Inflammatory macrophage (primary cell): ENCODE measurements around the gene MAP3K10.
A peak's percentile ranks its signal among the peaks of the same experiment; 100 is the strongest.

ENCODE experiments used
- DNase-seq, 2 donors: peaks; one replicate each; pipeline ENCODE4 v3.0.0-alpha.2; 2020 to 2022

Gene MAP3K10

DNA sequence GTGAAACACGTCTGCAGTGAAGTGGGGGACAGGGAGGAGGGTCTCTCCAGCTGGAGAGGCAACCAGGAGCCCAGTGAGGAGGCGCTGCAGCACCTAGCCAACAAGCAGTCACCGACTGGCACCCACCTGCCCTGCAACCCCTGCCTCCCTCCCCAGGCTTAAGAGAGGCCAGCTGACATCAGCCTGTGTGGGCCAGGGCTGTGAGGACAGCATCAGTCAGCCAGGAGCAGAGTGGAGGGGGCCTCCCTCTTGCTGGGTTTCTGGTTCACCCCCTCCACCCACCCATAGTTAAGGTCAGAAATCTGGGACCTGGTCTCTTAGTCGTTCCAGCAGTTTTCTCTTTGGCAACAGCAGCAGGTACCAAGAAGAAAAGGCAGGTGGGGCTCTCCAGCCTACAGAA is 60.8 kb downstream of the MAP3K10 start:
- DNase-seq, result no peak

DNA sequence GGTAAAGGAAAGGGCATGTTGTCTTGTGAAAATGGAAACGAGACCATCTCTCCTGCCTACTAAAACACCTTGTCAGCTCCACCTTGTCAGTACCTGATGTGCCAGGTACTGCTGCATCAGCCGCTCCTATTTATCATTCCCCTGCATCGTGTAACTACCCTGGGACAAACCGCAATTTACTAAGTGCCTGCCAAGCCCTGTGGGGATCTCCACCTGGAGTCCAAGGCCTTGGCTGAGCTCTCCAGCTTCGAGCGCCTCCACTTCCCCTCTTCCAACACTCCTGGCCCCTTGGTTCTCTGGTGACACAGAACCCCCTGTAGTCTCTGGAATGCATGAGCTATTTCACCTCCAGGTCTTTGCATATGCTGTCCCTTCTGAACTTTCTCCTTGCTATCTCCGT is 61.2 kb downstream of the MAP3K10 start:
- DNase-seq, result no peak

DNA sequence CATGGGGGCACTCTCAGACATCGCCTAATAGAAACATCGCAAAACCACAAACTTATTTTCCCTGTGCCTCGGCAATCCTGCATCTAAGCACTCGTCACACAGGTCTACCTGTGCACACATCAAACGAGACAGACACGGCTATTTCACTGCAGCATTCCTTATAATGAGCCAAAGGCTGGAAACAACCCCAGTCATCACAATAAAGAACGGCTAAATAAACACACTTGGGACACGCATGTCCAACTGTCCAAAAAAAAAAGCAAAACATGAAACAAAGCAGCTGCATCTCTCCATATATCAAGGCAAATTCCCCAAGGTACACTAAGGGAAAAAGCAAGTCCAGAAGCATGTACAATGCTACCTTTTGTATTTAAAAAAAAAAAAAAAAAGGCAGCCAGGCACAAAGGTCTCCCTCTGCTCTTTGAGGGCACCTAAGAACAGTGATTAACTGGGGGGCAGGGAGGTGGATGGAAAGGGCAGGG is 62.4 kb downstream of the MAP3K10 start:
- DNase-seq, result no peak

DNA sequence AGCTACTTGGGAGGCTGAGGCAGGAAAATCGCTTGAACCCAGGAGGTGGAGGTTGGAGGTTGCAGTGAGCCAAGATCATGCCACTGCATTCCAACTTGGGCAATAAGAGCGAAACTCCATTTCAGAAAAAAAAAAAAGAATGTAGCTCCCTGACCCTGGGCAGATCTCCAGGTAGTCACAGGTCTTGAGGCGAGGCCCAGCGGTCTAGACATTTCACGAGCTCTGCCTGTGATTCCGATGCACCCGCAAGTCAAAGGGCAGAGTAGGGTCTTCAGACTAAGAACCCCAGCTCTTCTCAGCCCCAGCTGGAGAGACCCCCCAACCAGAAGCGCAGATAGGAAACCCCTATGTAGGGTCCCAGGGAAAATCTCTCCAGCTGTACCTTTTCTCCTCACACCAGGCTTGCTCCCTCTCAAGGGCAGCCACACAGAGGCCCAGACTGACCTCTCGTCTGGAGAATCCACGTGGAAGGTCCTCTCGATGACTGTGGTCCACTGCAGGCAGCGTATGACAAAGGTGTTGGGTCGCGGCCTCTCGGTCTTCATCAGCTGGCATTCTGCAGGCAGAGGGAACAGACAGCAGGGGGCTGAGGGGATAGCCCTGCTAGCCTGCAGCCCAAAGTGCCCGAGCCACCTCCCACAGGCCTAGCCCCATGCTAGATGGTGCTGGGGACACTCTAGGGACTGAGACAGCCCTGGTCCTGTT is 63.6 kb downstream of the MAP3K10 start:
- DNase-seq, result no peak

DNA sequence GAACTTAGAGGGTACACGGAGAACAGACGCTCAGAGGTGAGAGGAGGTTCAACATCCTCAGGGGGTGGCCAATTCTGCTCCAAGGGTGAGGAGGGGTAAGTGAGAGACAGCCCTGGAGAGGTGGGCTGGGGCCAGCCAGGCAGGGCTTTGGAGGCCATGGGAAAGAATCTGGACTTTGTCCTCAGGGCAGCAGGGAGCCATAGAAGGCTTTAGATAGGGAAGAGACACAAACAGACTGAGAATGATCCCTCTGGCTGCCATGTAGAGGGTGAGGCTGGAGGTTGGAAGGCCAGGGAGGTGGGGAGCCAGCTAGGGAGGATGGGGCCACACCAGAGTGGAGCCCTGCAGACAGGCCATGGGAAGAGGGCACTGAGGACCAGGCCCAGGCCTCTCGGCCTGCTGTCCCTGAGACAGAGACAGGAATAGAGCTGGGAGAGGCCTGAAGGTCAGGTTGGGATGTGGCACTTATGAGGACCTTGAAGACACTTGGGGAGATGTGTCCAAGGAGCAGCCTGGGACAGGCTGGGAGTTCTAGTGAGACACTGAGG is 64.5 kb downstream of the MAP3K10 start:
- no peak for DNase-seq

DNA sequence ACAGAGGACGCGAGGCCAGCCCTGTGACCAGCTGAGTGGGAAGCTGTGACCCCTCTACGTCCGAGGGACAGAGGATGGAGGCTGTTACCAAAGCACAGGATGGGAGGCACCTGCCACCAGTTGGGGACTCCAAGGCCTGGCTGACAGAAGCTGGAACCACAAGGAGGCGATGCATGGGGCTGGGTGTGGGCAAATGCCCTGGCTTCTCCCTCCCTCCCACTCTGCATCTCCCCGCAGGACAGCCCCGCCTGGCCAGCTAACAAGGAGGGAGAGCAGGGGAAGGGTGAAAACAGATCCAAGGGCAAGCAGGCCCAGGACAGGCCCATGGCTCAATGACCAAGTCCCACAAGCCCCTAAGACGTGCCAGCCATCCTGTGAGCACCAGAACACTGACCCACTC is 65.3 kb downstream of the MAP3K10 start:
- no peak for DNase-seq

DNA sequence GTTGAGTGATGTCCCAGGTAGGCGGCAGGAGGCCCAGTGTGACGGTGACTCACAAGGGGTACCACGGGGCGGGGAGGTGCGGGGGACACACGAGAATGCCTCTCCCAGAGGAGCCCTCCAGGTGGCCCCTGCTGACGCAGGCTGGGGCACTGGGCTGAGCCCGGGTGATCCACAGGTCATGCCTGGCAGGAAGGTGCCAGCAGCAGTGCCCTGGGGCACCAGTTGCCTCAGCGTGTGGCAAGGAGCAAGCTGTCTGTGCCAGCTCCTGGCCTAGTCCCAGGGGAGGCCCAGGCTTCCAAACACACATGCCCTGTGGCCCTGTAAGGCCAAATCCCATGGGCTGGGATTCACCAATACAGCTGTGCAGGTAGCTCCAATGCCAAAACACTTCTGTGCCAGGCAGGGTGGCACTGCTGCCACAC is 65.9 kb downstream of the MAP3K10 start:
- DNase-seq, result no peak

DNA sequence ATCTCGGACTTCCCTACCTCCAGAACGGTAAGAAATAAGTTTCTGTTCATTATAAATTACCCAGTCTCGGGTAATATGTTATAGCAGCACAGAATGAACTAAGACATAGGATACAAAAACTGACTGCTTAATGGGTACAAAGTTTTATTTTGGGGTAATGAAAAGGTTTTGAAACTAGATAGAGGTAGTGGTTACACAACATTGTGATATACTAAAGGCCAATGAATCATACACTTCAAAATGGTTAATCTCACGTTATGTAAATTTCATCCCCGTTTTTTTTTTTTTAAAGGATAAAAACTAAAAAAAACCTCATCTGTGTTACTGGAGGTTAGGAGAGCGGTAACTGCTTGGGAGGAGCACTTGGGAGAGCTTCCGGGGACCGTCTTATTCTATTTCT is 70.4 kb downstream of the MAP3K10 start:
- peak in 1 of 2 donors; percentile 30 for DNase-seq

DNA sequence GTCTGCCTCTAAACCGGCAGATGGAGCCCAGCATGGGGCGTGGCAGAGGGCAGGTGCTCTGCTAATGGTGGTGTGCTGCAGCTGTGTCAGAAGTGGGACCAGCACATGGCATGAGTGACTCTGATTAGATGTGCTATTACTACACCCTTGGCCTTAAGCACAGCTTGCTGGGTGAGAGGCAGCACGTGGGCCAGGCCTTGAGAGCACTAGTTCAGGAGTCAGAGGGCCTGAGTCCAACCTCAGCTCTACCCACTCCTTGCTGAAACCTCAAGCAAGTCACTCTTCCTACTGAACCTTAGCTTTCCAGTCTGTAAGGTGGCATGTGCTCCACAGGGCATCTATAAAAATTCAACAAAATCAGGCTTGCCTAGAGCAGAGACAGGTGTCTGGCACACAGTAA is 71.2 kb downstream of the MAP3K10 start:
- DNase-seq, result no peak

DNA sequence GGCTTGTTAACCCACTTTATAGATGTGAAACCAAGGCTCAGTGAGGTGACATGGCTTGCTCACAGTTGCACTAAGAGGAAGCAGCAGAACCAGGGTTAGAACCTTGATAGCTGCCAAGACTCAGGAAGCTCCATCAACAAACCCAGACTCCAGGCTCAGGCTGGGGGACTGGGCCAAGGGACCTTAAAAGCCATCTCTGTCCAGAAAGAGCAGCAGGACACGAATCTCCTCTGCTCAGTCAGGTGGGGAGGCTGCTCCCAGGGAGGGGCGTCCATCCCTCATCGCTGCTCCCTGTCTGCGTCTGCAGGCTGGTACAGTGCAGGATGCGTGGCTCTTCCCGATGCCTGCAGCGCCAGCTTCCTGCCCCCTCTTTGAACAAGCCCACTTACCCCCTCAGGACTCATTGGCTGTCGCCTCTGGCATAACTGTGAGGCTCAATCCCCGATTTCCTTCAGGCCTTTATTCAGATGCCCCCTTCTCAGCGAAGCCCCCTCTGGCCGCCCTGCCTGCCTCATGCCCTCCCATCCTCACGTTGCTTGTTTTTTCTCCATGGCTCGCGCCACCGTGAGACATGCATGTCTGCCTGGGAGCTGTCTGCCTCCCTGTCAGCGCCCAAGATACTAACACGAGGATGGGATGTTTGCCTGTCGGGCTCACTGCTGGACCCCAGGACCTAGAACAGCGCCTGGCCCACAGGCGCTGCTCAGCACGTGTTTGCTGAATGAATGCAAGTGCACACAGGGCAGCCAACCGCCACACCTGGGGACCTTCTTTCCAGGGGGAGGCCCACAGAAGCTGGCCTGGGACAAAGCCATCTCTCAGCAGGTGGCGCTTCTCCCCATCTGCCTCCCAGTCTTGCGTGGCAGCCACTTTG is 72.5 kb downstream of the MAP3K10 start:
- no peak for DNase-seq

DNA sequence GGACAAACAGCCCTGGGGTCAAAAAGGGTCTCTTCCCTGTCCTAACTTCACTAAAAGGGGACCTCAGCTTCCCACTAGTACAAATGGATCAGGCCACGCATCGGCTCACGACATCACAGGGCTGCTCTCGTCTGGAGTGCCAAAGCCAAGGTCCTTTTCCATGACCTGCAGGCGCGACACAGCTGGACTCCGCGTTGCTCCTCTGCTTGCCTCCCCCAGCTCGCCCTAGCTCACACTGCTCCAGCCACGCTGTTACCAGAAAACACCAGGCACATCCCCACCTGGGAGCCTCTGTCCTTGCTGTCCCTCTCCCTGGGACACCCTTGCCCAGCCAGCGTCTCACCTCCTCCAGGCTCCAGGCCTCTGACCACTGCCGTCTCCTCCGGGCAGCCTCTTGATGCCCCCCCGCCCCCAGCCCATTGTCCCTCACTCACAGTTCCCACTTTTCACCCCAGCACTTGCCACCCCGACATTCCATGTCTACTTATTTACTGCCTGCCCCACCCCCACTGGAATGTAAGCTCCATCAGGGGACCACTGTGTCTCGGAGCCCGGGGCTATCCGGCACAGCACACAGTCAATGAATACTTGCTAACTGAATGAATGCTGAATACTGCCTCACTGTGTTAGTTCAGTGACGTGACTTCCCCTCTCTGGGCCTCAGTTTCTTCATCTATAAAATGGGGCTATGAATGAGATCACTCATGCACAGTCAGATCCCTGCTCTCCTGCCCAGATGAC is 73.3 kb downstream of the MAP3K10 start:
- DNase-seq, result no peak
